ENCODE measurements around the gene ARPC5.

The ARPC5 gene

DNA sequence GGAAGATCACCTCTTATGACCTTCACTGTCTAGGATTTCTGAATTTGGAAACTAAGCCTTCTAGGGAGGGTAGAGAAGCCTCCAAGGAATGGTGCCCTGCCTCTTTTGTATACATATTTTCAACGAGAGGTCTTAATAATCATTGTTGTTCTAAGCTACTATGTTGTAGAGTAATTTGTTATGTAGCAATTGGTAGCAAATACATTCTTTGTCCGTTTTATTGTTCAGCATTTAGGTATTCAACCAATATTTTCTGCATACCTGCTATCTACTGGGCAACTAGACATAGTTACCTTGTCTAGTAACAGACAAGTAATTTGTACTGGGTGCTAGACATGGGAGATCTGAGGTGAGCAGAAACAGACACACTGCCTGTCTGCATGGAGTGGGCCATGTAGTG, 24.6 kb downstream of the ARPC5 start:
- DNase-seq (ENCODE audit: low spot score), result no peak

DNA sequence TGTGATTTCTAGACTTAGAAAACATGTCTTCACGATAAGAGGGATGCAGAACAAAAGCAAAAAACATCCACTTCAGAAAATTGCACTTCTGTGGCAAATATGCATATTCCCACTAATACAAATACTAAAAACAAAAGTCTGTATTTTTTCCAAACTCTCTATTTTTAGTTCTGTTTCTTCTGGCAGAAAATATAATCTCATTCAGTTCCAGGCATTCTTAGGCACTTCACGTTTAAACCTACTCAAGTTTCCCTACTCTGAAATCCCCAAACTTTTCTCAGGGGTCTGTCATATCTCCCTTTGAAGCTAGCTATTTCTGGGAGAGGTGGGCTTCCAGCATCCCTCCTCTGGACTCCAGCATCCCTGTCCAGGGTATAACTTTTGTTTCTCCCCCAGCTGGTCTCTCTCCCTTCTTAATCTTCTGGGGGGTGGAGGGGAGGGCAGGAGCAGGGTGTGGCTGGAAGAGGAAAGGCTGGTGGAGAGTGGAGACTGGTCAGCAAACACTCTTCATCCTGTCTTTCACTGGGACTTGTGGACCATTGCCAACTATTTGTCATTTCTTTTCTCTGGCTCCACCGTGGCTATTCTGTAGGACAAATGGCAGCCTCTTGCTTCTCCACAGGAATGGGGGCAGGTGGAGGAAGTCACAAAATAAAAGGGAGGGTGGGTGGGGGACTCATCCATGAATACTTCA, 25.7 kb downstream of the ARPC5 start:
- DNase-seq (ENCODE audit: low spot score), result no peak

- DNase-seq (ENCODE audit: low spot score), result peak; percentile 43
Observed at GRCh38 chr1:183609313-183609712, 26.3 kb downstream of the ARPC5 start.

GRCh38 chr1:183607322-183607980, 28.1 kb downstream of the ARPC5 start:
- no peak for DNase-seq (ENCODE audit: low spot score)

- no peak for DNase-seq (ENCODE audit: low spot score)
Observed at GRCh38 chr1:183605904-183606303, 29.7 kb downstream of the ARPC5 start.

GRCh38 chr1:183604815-183605214, 30.8 kb downstream of the ARPC5 start:
- no peak for DNase-seq (ENCODE audit: low spot score)

DNA sequence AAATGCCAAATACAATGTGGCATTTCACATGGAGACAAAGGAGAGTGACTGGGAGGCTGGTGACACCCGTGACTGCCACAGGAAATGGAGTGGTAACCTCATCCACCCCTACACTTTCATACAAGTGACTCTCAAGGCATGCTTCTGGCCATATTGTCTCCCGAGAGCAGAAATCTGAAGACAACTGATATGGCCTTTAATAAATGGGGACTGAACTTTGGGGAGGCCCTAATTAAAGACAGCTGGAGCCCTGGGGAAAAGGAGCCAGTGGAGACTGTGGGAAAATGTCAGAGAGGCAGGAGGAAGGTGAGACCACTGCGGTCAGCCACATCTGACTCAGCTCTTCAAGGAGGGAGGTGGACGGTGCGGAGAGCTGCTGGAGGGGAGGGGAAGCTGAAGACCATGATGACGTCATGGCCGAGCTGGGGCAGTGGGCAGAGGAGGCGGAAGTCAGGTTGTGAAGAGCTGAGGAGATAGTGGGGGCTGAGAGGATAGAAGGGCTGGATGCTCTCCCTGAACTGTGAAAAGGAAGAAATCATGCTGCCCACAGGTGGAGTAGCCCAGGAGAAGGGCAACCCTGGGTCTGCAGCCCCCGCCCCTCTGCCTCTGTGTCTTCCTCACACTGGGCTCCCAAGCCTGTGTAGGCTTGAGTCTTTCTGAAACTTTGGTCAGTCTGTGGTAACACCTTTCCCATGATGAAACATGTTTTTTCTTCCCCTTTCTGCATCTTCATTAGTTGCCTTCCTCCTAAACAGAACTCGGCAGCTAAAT, 31.4 kb downstream of the ARPC5 start:
- DNase-seq (ENCODE audit: low spot score), result peak; percentile 28

GRCh38 chr1:183602510-183602909, 33.1 kb downstream of the ARPC5 start:
- no peak for DNase-seq (ENCODE audit: low spot score)

DNA sequence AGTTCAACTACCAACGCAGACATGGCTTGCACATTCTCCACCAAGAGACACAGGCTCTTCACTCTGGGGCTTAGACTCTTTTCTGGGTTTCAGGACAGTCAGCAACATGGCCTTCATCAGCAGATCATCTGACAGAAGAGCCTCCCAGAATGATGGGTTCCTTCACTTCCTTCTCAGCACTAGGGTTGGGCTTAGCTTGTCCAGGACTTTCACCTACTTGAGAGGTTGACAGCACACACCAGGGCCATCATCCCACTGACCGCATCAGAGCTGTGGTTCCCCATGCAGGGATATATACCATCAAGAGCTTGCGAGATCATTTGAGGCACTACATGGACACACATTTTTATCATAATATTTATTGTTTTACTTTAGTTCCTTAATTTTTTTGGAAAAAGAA, 34.9 kb downstream of the ARPC5 start:
- no peak for DNase-seq (ENCODE audit: low spot score)

GRCh38 chr1:183600136-183600535, 35.4 kb downstream of the ARPC5 start:
- no peak for DNase-seq (ENCODE audit: low spot score)

- no peak for DNase-seq (ENCODE audit: low spot score)
Observed at GRCh38 chr1:183598386-183598785, 37.2 kb downstream of the ARPC5 start.

- no peak for DNase-seq (ENCODE audit: low spot score)
Observed at GRCh38 chr1:183597656-183598347, 37.8 kb downstream of the ARPC5 start.

DNA sequence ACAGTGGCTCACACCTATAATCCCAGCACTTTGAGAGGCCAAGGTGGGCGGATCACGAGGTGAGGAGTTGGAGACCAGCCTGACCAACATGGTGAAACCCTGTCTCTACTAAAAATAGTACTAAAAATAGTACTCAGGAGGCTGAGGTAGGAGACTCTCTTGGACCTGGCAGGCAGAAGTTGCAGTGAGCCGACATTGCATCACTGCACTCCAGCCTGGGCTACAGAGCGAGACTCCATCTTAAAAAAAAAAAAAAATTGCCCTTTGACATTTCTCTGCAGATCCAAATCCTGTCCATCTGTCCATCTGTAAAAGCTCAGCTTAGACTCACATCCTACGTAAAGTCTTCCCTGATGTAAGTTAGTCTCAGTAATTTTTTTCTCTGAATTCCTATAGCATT, 39.1 kb downstream of the ARPC5 start:
- no peak for DNase-seq (ENCODE audit: low spot score)

- DNase-seq (ENCODE audit: low spot score), result no peak
Observed at GRCh38 chr1:183595537-183595936, 40.0 kb downstream of the ARPC5 start.

GRCh38 chr1:183593356-183593755, 42.2 kb downstream of the ARPC5 start:
- no peak for DNase-seq (ENCODE audit: low spot score)

DNA sequence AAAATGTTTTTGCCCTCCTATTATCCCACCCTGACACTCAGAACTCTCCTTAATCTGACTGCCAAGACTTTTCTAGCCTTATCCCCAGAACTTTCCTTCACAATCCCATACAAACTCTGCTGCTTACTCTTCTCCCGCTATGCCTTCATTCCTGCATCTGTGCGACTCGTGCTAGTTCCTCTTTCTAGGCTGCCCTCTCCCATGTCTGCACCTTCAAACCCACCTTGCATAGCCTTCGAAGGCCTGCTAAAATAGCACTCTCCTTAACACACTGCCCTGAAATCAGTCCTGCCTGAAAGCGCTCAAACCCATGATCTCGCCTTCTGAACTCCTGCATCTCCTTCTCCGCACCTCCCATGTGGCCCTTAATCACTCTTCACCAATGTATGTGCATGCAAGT, 42.9 kb downstream of the ARPC5 start:
- no peak for DNase-seq (ENCODE audit: low spot score)

DNA sequence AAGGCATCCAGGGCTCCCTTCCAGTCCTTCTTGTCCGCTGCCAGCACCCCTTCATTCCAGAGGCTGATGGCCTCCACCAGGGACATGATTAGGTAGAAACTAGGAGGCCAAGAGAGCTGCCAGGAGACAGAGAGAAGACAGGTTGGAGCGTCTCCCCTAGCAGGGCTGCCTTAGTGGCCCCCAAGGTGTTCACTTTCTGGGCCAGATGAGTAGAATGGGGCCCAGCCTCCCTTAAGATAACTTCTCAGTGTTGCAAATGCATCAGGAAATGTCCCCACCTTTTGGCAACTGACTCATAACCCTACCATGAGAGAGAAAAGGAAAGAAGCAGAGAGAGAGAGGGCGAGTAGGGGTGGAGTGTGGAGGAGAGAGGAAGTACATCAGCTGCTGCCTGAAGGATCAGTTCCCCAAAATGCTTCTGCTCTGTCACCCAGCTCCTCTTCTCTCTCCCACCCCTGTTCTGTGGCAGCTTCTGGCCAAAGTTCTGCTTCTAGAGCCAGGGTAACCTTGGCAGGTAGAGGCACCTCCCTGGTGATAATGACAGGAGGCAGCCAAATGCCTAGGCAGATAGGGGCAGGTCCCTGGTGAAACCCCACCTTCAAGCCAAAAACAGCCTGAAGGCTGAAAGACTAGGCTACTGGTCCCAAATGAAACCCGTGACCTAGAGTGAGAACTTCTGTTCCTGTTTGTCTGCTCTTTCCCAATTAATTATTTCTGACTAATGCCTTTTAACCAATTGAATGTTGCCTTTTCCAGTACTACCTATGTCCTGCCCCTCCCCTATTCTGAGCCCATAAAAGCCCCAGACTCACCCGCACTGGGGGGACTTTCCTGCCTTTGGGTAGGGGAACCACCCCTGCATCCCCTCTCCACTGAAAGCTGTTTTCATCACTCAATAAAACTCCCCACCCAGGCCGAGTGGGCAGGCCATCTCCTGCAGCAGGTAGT, 45.1 kb downstream of the ARPC5 start, which contains the start of gene NCF2:
Gene NCF2, minus strand, starts transcription at position 216 of the 948 bp plus-strand sequence. Its CDS starts 130 bp downstream, at position 86.
- DNase-seq (ENCODE audit: low spot score), result no peak

GRCh38 chr1:183589874-183590243, 45.7 kb downstream of the ARPC5 start:
- DNase-seq (ENCODE audit: low spot score), result no peak

DNA sequence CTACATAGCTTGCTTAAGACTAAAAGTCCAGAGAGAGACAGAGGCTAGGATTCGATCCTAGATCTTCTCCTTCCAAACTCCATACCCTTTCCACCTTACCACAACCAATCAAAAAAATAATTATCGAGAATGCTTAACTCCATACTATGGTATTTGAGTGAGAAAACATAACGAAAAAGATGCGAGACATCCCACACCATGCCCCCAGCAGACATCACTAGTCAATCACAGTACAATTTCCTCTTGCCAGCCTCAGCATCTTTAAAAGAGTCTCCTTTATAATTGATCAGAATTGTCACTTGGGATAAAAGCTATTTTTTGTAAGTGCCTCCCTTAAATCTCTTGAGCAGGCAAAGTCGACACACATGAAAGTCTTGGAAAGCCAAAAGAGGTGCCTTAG, 46.2 kb downstream of the ARPC5 start:
- no peak for DNase-seq (ENCODE audit: low spot score)

DNA sequence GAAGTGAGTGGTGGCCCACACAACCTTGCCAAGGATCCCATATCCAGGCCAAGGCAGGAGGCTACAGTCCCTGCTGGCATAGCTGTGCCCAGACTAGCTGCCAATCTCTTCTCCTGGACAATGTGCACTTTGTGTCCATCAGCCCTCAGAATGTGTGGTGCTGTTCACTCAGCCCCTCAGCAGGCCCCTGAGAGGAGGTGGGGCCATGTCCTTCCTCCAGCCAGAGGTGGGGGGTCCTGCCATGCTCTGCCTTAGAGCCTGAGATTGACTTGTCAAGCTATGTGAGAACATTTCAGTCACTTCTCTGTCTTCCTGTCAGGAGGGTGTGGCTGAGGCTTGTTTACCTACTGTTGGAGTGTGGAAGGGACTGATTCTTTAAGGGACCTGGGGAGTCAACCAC, 46.8 kb downstream of the ARPC5 start:
- DNase-seq (ENCODE audit: low spot score), result no peak

DNA sequence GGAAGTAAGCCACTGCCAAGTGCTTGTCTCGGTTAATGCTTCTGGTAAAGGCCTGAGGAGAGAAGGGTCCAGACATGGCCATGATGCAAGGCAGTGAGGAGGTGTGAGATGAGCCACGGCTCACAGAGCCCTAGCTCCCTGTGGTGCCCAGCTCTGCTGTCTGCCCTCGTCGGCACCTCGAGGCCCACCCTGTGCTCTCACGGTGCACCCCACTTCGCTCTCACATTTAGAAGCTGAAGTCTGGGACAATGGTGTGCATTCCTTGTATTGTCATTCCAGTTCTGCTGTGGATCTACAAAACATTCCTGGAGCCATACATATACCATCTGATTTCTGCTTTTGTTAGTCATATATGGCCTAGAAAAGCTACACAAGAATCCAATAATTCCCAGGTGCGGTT, 48.7 kb downstream of the ARPC5 start:
- DNase-seq (ENCODE audit: low spot score), result no peak

All from SK-N-DZ (cell line).